ENCODE measurements around the gene TMEM114. TPM values are rescaled to one million over a fixed set of nuclear protein-coding genes. Genes with fewer than 3 reads are reported as not detected.
"Not testable (repeated sequence)": the region's sequence is repeated elsewhere in the genome, so short reads cannot be mapped to it uniquely, and the experiment has no call there.

Gene TMEM114
- total RNA-seq, 3 donors from 2014 or later: not detected

DNA sequence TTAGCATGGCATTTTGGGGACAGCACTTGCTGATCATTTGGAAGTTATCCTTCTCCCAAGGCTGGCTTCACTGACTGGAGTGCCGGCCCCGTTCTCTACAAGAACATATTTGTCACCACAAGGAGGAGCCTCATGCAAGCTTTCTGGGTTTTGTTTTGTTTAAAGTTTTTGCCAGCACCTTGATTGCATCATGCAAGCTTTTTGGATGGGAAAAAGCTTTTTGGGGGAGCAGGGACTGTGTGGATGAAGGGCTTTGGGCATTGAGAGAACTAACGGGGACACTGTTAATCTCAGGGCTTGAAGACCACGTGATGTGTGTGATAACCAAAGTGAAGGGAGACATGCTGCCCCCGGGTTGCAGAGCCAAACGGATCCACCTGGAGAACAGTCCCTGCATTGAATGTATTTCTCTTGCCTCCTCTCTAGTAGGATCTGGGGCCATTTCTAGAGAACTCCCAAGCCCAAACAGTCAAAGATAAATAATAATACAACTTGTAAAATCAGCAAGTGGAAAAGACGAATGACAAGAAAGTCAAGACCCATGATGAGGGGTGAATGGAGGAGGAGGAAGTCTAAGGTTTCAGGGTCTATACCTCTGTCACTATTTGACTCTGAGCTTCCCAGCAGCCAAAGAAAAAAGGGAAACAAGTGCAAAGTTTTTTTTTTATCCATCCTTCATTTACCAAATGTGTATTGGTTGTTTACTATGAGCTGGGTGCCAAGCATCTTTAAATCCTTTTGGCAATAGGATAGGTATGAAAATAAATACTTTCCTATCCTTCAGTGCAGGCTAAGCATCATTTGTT is 17.2 kb downstream of the TMEM114 start:
- no peak for ATAC-seq
- H3K4me1 Mint-ChIP-seq (ENCODE audit: low read depth): no peaks in the 10 kb centered on the region
- H3K27me3 Mint-ChIP-seq (ENCODE audit: low read depth): peaks cover 40% of the 10 kb centered on the region
- no peaks in the 10 kb centered on the region for H3K36me3 Mint-ChIP-seq (ENCODE audit: insufficient read depth)
- H3K9me3 Mint-ChIP-seq: no peaks in the 10 kb centered on the region
- no peak overlapping the region for H3K4me3 Mint-ChIP-seq
- DNase-seq: no peak

DNA sequence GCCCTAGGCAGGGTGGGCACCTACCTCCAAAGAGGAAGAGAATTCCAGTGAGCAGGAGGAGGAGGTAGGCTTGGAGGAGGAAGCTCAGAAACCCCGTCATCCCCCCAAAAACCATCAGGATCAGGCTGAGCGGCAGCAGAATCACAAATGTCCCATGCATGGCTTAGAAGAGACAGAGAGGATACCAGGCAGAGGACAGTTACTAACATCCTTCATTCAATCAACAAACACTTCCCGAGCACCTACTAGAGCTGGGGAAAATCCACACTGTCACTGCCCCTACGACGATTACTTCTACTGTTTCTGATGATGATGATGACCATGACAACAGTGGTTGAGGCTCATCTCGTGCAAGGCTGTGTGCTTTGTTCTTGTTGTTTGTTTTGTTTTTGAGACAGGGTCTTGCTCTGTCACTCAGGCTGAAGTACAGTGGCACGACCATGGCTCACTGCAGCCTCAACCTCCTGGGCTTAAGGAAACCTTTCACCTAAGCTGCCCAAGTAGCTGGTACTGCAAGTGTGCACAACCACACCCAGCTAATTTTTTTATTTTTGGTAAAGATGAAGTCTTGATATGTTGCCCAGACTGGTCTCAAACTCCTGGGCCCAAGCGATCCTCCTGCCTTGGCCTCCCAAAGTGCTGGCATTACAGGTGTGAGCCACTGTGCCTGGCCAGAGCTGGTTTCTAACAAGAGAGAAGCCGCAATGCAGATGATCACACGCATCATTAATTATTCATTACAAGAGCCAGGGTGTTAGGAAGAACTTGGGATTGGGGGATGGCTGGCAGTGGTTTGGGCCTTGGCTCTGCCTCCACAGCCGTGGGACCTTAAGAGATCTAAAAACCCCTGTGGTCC is 18.0 kb downstream of the TMEM114 start:
- Mint-ChIP-seq H3K9me3 (no peaks in the 10 kb centered on the region), H3K4me1 (ENCODE audit: low read depth) (peaks cover 2% of the 10 kb centered on the region), H3K36me3 (ENCODE audit: insufficient read depth) (no peaks in the 10 kb centered on the region), H3K27me3 (ENCODE audit: low read depth) (peaks cover 37% of the 10 kb centered on the region), H3K4me3 (no peak overlapping the region)
- no peak for DNase-seq
- ATAC-seq: no peak

DNA sequence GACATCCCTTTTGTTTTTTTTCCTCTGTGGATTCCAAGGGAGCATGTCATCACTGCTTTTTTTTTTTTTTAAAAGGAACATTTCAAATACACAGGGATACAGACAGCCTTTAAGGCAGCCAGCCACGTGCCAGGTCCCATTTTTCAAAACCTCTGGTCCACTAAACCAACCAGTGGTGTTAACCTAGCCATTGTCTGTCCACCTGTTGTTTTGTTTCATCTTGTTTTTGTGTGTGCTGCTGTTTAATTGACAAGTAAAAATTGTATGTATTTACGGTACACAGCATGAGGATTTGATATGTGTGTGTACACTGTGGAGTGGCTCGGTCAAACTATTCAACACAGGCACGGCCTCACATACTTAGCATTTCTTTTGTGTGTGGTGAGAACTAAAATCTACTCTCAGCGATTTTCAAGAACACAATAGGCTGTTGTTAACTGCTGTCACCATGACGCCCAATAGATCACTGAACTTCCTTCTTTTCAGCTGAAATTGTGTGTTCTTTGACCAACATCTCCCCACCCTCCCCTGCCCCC is 19.2 kb downstream of the TMEM114 start:
- Mint-ChIP-seq H3K36me3 (ENCODE audit: insufficient read depth) (no peaks in the 10 kb centered on the region), H3K4me3 (no peak overlapping the region), H3K27me3 (ENCODE audit: low read depth) (peaks cover 33% of the 10 kb centered on the region), H3K4me1 (ENCODE audit: low read depth) (peaks cover 2% of the 10 kb centered on the region), H3K9me3 (no peaks in the 10 kb centered on the region)
- ATAC-seq: no peak
- DNase-seq: no peak

DNA sequence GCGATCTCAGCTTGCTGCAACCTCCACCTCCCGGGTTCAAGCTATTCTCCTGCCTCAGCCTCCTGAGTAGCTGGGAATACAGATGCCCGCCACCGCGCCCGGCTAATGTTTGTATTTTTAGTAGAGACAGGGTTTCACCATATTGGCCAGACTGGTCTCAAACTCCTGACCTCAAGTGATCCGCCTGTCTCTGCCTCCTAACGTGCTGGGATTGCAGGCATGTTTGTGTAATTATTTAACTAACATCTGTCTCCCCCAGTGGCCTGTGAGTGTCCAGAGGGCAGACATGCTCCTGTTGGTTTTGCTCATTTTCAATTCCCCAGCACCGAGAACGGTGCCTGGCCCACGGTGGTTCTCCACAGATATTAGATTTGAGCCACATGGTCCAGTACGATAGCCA is 19.9 kb downstream of the TMEM114 start:
- not testable (repeated sequence) for H3K9me3 Mint-ChIP-seq; H3K4me3 Mint-ChIP-seq; H3K36me3 Mint-ChIP-seq (ENCODE audit: insufficient read depth); DNase-seq; ATAC-seq; H3K4me1 Mint-ChIP-seq (ENCODE audit: low read depth)
- H3K27me3 Mint-ChIP-seq (ENCODE audit: low read depth): peaks cover 31% of the 10 kb centered on the region

DNA sequence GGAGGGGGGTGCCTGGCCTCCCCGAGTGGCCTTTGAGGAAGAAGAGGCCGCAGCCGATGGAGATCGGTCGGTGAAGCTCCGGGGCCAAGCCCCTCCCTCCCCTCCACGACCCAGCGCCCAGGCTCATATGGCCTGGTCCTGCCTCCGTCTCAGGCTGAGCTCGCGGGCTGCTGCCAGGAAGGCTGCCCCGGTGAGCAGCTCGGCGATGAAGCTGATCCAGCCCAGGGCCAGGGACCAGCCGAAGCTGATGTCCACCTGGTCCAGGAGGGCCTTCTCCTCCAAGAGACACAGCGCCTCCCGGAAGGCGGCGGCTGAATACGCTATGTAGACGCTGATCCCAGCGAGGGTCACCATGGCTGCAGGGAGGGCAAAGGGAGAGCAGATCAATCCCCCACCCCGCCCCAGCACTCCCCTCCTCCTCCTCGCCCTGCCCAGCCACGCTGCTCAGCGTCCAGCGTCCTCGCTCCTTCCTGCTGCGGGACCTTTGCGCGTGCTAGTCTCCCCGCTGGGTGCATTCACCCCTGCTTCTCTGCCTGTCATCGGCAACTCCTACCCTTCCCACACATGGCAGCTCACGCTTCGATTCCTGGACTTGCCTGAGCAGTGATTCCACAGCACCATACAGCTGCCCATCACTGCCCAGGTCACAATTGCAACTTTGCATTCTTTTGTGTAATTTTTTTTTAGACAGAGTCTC is 20.5 kb downstream of the TMEM114 start:
- ATAC-seq: no peak
- H3K4me1 Mint-ChIP-seq (ENCODE audit: low read depth): peaks cover 2% of the 10 kb centered on the region
- H3K36me3 Mint-ChIP-seq (ENCODE audit: insufficient read depth): no peaks in the 10 kb centered on the region
- H3K4me3 Mint-ChIP-seq: no peak overlapping the region
- no peak for DNase-seq
- no peaks in the 10 kb centered on the region for H3K9me3 Mint-ChIP-seq
- peaks cover 31% of the 10 kb centered on the region for H3K27me3 Mint-ChIP-seq (ENCODE audit: low read depth)

DNA sequence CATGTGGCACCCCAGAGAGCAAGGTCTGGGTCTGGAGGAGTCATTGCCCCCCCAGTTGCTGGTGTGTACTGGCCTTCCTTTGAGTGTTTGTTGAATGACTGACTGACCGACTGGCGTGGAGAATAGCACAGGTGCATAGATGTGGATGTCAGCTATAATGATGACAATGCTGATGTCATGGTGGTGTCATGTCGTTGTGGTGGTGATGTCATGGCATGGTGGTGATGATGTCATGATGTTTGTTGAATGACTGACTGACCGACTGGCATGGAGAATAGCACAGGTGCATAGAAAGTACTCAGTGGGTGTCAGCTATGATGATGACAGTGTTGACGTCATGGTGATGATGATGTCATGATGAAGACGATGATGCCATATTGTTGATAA is 22.1 kb downstream of the TMEM114 start:
- Mint-ChIP-seq H3K4me1 (ENCODE audit: low read depth) (peaks cover 2% of the 10 kb centered on the region), H3K36me3 (ENCODE audit: insufficient read depth) (no peaks in the 10 kb centered on the region), H3K27me3 (ENCODE audit: low read depth) (peaks cover 27% of the 10 kb centered on the region), H3K9me3 (no peaks in the 10 kb centered on the region), H3K4me3 (no peak overlapping the region)
- DNase-seq (no peak), ATAC-seq (no peak)

DNA sequence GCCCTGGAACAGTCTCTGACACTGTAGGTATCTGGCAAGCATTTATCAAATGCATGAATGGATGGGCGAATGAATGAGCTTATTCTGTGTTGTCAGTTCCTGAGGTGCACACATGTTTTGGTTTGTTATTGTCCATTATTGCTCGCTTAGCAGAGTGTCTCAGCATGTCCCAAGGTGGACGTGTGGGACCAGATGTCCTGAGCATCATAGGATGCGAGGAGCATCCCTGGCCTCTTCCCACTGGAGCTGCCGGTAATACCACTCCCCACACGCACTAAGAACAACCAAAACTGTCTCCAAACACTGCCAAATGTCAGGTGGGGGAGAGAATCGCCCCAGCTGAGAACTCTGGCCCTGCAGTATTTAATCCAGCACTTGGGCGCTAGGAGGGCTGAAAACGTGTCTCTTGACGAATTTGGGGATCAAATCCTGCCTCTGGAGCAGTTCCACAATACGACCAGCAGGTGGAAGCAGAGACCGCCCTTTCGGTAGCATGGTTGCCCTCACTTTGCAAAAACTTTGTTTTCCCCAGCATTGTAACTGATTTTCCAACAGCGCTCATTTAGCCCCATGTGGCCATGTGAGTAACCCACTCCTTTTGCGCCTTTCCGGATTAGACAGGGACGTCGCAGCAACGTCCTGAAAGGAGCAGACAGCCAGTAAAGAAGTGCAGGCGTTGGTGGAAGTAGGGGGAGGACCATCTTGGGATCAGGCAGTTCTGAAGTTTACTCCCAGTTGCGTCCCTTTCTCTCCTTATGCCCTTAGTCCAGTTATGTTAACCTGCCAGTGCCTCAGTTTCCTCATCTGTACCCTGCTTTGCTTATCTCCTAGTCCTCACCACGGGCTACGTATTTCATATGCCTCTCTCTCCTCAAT is 22.7 kb downstream of the TMEM114 start:
- H3K36me3 Mint-ChIP-seq (ENCODE audit: insufficient read depth): no peaks in the 10 kb centered on the region
- no peak overlapping the region for H3K4me3 Mint-ChIP-seq
- H3K9me3 Mint-ChIP-seq: no peaks in the 10 kb centered on the region
- H3K27me3 Mint-ChIP-seq (ENCODE audit: low read depth): peaks cover 20% of the 10 kb centered on the region
- peaks cover 2% of the 10 kb centered on the region for H3K4me1 Mint-ChIP-seq (ENCODE audit: low read depth)
- DNase-seq (peak; percentile 65), ATAC-seq (peak; percentile 87 to 91)

DNA sequence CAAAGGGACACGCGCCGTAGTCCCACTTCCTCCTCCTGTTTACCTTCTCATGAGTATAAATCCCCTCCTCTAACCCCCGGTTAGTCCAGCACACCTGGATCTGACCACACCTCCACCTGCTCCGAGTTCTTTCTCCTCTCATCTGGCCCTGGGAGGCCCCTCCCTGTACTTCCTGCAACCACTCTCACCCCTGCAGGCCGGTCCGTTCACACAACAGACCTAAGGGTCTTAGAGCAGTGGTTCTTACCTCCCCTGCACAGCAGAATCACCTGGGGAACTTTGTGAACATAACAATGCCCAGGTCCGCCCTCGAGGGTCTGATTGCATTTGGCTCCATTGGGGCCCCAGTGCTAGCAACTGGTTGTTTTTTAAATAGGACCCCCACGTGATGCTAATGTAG is 24.8 kb downstream of the TMEM114 start:
- Mint-ChIP-seq H3K9me3 (no peaks in the 10 kb centered on the region), H3K36me3 (ENCODE audit: insufficient read depth) (no peaks in the 10 kb centered on the region), H3K4me1 (ENCODE audit: low read depth) (peaks cover 2% of the 10 kb centered on the region), H3K27me3 (ENCODE audit: low read depth) (peaks cover 9% of the 10 kb centered on the region), H3K4me3 (no peak overlapping the region)
- ATAC-seq: no peak
- DNase-seq: no peak

DNA sequence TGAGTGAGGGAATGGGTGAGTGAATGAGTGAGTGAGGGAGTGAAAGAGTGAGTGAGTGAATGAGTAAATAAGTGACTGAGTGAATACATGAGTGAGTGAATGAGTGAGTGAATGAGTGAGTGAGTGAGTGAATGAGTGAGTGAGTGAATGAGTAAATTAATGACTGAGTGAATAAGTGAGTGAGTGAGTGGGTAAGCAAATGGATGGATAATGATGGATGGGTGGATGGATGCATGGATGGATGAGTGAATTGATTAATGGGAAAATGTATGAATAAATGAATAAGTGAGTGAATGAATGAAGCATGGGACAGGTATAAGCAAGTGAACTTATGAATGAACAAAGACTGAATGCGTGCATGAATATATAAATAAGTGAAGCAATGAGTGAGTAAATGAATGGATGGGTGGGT is 25.4 kb downstream of the TMEM114 start:
- Mint-ChIP-seq H3K4me1 (ENCODE audit: low read depth) (peaks cover 2% of the 10 kb centered on the region), H3K36me3 (ENCODE audit: insufficient read depth) (no peaks in the 10 kb centered on the region), H3K27me3 (ENCODE audit: low read depth) (peaks cover 3% of the 10 kb centered on the region), H3K9me3 (no peaks in the 10 kb centered on the region), H3K4me3 (no peak overlapping the region)
- ATAC-seq (no peak), DNase-seq (no peak)

DNA sequence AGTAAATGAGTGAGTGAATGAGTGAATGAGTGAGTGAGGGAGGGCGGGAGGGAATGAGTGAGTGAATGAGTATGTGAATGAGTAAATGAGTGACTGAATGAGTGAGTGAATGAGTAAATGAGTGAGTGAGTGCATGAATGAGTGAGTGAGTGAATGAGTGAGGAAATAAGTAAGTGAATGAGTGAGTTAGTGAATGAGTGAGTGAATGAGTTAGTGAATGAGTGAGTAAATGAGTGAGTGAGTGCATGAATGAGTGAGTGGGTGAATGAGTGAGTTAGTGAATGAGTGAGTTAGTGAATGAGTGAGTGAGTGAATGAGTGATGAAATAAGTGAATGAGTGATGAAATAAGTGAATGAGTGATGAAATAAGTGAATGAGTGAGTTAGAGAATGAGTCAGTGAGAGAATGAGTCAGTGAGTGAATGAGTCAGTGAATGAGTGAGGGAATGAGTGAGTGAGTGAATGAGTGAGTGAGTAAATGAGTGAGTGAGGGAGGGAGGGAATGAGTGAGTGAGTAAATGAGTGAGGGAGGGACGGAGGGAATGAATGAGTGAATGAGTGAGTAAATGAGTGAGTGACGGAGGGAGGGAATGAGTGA is 26.3 kb downstream of the TMEM114 start:
- not testable (repeated sequence) for H3K27me3 Mint-ChIP-seq (ENCODE audit: low read depth); H3K4me1 Mint-ChIP-seq (ENCODE audit: low read depth); H3K4me3 Mint-ChIP-seq; H3K36me3 Mint-ChIP-seq (ENCODE audit: insufficient read depth); ATAC-seq; DNase-seq; H3K9me3 Mint-ChIP-seq

DNA sequence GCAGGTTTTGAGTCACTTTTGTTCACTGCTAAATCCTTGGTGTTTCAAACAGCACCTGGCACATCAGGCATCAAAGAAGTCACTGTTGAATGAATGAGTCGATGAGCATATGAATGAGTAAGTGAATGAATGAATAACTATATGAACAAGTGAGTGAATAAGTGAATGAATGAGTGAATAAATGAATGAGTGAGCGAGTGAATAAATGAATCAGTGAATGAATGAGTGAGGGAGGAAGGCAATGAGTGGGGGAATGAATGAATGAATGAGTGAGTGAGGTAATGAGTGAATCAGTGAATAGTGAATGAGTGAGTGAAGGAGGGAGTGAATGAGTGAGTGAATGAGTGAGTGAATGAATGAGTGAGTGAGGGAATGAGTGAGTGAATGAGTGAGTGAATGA is 28.8 kb downstream of the TMEM114 start:
- Mint-ChIP-seq H3K4me3 (no peak overlapping the region), H3K9me3 (no peaks in the 10 kb centered on the region), H3K27me3 (ENCODE audit: low read depth) (peaks cover 5% of the 10 kb centered on the region), H3K4me1 (ENCODE audit: low read depth) (no peaks in the 10 kb centered on the region), H3K36me3 (ENCODE audit: insufficient read depth) (no peaks in the 10 kb centered on the region)
- DNase-seq (no peak), ATAC-seq (no peak)

DNA sequence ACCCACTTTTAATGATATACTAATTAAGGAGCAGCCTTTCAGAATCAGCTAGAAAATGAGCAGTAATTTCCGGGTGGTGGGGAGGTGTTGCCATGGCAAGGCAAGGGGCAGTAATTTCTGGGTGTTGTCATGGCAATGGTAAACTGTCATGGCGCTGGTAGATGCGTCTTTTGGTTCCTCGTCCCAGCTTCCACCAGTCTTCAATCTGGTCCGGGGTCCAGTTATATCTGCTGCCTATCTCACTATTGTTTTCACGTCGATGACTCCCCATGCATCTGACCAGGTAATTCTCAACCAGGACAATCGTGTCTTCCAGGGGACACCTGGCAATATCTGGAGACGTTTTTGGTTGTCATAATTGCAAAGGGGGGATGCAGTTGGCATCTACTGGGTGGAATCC is 34.9 kb downstream of the TMEM114 start:
- Mint-ChIP-seq H3K4me3 (no peak overlapping the region), H3K27me3 (ENCODE audit: low read depth) (peaks cover 42% of the 10 kb centered on the region), H3K36me3 (ENCODE audit: insufficient read depth) (no peaks in the 10 kb centered on the region), H3K4me1 (ENCODE audit: low read depth) (no peaks in the 10 kb centered on the region), H3K9me3 (no peaks in the 10 kb centered on the region)
- DNase-seq (no peak), ATAC-seq (no peak)

DNA sequence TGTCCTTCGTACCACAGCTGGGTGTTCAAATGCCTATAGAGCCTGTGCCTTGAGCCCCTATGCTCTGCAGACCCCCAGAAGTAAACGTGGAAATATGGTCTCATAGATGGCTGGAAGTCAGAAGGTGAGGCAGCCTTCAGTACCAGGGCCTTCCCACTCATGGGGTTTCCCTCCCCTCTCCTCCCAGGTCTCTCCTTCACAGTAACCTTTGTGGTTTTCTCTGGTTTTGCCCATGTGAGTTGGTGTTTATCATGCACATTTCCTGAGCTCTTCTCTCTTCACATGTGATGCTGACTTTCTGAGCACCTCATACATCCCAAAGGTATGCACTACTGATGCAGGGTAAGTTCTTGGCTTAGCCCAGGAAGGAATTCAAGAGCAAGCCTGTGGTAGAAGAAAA is 35.4 kb downstream of the TMEM114 start:
- DNase-seq (no peak), ATAC-seq (no peak)
- Mint-ChIP-seq H3K4me1 (ENCODE audit: low read depth) (no peaks in the 10 kb centered on the region), H3K9me3 (no peaks in the 10 kb centered on the region), H3K27me3 (ENCODE audit: low read depth) (peaks cover 44% of the 10 kb centered on the region), H3K4me3 (no peak overlapping the region), H3K36me3 (ENCODE audit: insufficient read depth) (no peaks in the 10 kb centered on the region)

Data from activated T-cell treated with anti-CD3 and anti-CD28 coated beads, Interleukin-2, amount 50 U/mL, for 4 hours (primary cell).